HG03175 (cell line): ENCODE data around the gene CISD2.
"Not testable (repeated sequence)": the region's sequence is repeated elsewhere in the genome, so short reads cannot be mapped to it uniquely, and the experiment has no call there.

Experiments
- ATAC-seq: cut with Tn5 transposase; IDR thresholded peaks from one replicate; pipeline ENCODE4 v1.9.1; 2021; ENCODE audit warnings: mild to moderate bottlenecking, moderate library complexity; ENCODE audit not compliant: unreplicated experiment

Gene CISD2

GRCh38 chr4:102868781-102869568 is at the start of gene CISD2:
Gene CISD2 (plus strand): TSS chr4:102868992. CDS start chr4:102869085, 93 bp downstream.
- ATAC-seq = peak; percentile 90

- ATAC-seq = not testable (repeated sequence)
Measured at GRCh38 chr4:102819100-102819499, 49.7 kb upstream of the CISD2 start.

GRCh38 chr4:102819588-102820365 is 49.0 kb upstream of the CISD2 start:
- ATAC-seq = no peak

- no peak for ATAC-seq
Measured at GRCh38 chr4:102823464-102823863, 45.3 kb upstream of the CISD2 start.

- no peak for ATAC-seq
Measured at GRCh38 chr4:102823897-102824296, 44.9 kb upstream of the CISD2 start.

- no peak for ATAC-seq
Measured at GRCh38 chr4:102824398-102824797, 44.4 kb upstream of the CISD2 start.

GRCh38 chr4:102825261-102826091 is 43.3 kb upstream of the CISD2 start:
- ATAC-seq = no peak

GRCh38 chr4:102826105-102826889 is 42.5 kb upstream of the CISD2 start:
- no peak for ATAC-seq

- peak; percentile 34 for ATAC-seq
Measured at GRCh38 chr4:102826890-102827673, 41.7 kb upstream of the CISD2 start, which contains the start of gene UBE2D3. Gene UBE2D3 (minus strand): TSS chr4:102827551. CDS start chr4:102826508, 1,043 bp downstream.

GRCh38 chr4:102827674-102828496 is 40.9 kb upstream of the CISD2 start:
- ATAC-seq = peak; percentile 84

- ATAC-seq = no peak
Measured at GRCh38 chr4:102828497-102828808, 40.3 kb upstream of the CISD2 start.

GRCh38 chr4:102829803-102830202 is 39.0 kb upstream of the CISD2 start:
- ATAC-seq = no peak

GRCh38 chr4:102832105-102832504 is 36.7 kb upstream of the CISD2 start:
- no peak for ATAC-seq

- no peak for ATAC-seq
Measured at GRCh38 chr4:102832667-102833066, 36.1 kb upstream of the CISD2 start.

GRCh38 chr4:102836596-102836995 is 32.2 kb upstream of the CISD2 start:
- no peak for ATAC-seq

GRCh38 chr4:102842367-102842766 is 26.4 kb upstream of the CISD2 start:
- no peak for ATAC-seq

- no peak for ATAC-seq
Measured at GRCh38 chr4:102843273-102843672, 25.5 kb upstream of the CISD2 start.

- no peak for ATAC-seq
Measured at GRCh38 chr4:102843938-102844337, 24.9 kb upstream of the CISD2 start.

- no peak for ATAC-seq
Measured at GRCh38 chr4:102847687-102848086, 21.1 kb upstream of the CISD2 start.
